Brain microvascular endothelial cell (primary cell): ENCODE measurements around the gene MBD4.
A peak's percentile ranks its signal among the peaks of the same experiment; 100 is the strongest.

Experiments
- DNase-seq: peaks from one replicate; pipeline ENCODE4 v3.0.0-alpha.2; 2020
- H3K27ac ChIP-seq: fragments of 250-450 bp; sonication (Bioruptor Pico); 2 replicates; pipeline ENCODE4 v1.5.1; 2020; ENCODE audit warnings: mild to moderate bottlenecking, moderate library complexity
- H3K27me3 ChIP-seq: fragments of 250-450 bp; sonication (Bioruptor Pico); replicated peaks from 2 replicates; pipeline ENCODE4 v1.5.1; 2020; ENCODE audit warnings: mild to moderate bottlenecking
- H3K36me3 ChIP-seq: fragments of 250-450 bp; sonication (Bioruptor Pico); replicated peaks from 2 replicates; pipeline ENCODE4 v1.5.1; 2020; ENCODE audit warnings: mild to moderate bottlenecking
- H3K4me3 ChIP-seq: 2 replicates; pipeline ENCODE4 v1.5.1; 2011; ENCODE audit warnings: low read depth, mild to moderate bottlenecking, control low read depth, low read length, moderate library complexity
- CTCF ChIP-seq: IDR thresholded peaks from 2 replicates; pipeline ENCODE4 v1.5.1; 2011; ENCODE audit warnings: low read depth, mild to moderate bottlenecking, moderate library complexity, low read length, control low read depth, inconsistent platforms; ENCODE audit errors: missing control alignments
- in situ Hi-C: cut with HindIII; loops from 2 replicates; pipeline ENCODE4 v1.10.0; 2017; ENCODE audit warnings: low sequenced_read_pairs, low pct_ligation_motif_present

MBD4 gene

GRCh38 chr3:129425213-129425612 lies 14.5 kb downstream of the MBD4 start:
- no peak overlapping the region for H3K4me3 ChIP-seq
- in situ Hi-C loops, result no loop called here
- H3K36me3 ChIP-seq, result no peaks in the 10 kb centered on the region
- DNase-seq, result no peak
- H3K27ac ChIP-seq, result no peak overlapping the region
- H3K27me3 ChIP-seq, result no peaks in the 10 kb centered on the region
- TF ChIP-seq CTCF, result no peak

GRCh38 chr3:129424185-129424841 lies 15.4 kb downstream of the MBD4 start:
- Histone ChIP-seq H3K27me3 (no peaks in the 10 kb centered on the region), H3K27ac (no peak overlapping the region), H3K36me3 (no peaks in the 10 kb centered on the region), H3K4me3 (no peak overlapping the region)
- TF ChIP-seq CTCF, result no peak
- in situ Hi-C loops, result no loop called here
- no peak for DNase-seq

GRCh38 chr3:129422897-129423296 lies 16.9 kb downstream of the MBD4 start:
- Histone ChIP-seq H3K27ac (no peak overlapping the region), H3K36me3 (no peaks in the 10 kb centered on the region), H3K4me3 (no peak overlapping the region), H3K27me3 (no peaks in the 10 kb centered on the region)
- TF ChIP-seq CTCF, result no peak
- in situ Hi-C loops, result no loop called here
- no peak for DNase-seq

GRCh38 chr3:129421988-129422745 lies 17.6 kb downstream of the MBD4 start:
- Histone ChIP-seq H3K27ac (no peak overlapping the region), H3K4me3 (no peak overlapping the region), H3K27me3 (no peaks in the 10 kb centered on the region), H3K36me3 (no peaks in the 10 kb centered on the region)
- TF ChIP-seq CTCF, result peak; percentile 54
- DNase-seq, result no peak
- in situ Hi-C loops, result no loop called here

- in situ Hi-C loops, result no loop called here
- TF ChIP-seq CTCF, result no peak
- H3K36me3 ChIP-seq, result no peaks in the 10 kb centered on the region
These were observed 18.4 kb downstream of the MBD4 start for GRCh38 chr3:129421236-129421883.

More at GRCh38 chr3:129421236-129421883, 18.4 kb downstream of the MBD4 start:
- no peak overlapping the region for H3K27ac ChIP-seq
- H3K4me3 ChIP-seq, result no peak overlapping the region
- no peak for DNase-seq
- no peaks in the 10 kb centered on the region for H3K27me3 ChIP-seq
